Esophagus squamous epithelium (tissue), 4 donors: ENCODE measurements around the gene WNT9A.

Experiments
- CTCF ChIP-seq, 6 experiments: fragments of 450-650 bp in 4 of 6; fragments of 200-600 bp in 2 of 6; sonication (generic) in 2 of 6; IDR thresholded peaks; one replicate each; pipeline ENCODE4 v1.5.1; 2016 to 2019; ENCODE audit warnings: antibody characterized with exemption in 6 of 6, mild to moderate bottlenecking in 4 of 6, moderate library complexity in 4 of 6
- POLR2A ChIP-seq, 4 donors: fragments of 450-650 bp; IDR thresholded peaks; one replicate each; pipeline ENCODE4 v1.6.1; 2017; ENCODE audit warnings: antibody characterized with exemption in 4 of 4, mild to moderate bottlenecking in 4 of 4, moderate library complexity in 3 of 4

GRCh38 chr1:227938911-227939790, 8.6 kb downstream of the WNT9A start:
- no peak for TF ChIP-seq CTCF (IDR thresholded peaks at IDR 0.05)
- no peak for TF ChIP-seq POLR2A (IDR thresholded peaks at IDR 0.05)
